ENCODE measurements around the gene REEP5. TPM values are rescaled to one million over a fixed set of nuclear protein-coding genes. Genes with fewer than 3 reads are reported as not detected.

REEP5 gene
- total RNA-seq, 4 donors from 2014 or later, result 169 to 300 (median 231) TPM

DNA sequence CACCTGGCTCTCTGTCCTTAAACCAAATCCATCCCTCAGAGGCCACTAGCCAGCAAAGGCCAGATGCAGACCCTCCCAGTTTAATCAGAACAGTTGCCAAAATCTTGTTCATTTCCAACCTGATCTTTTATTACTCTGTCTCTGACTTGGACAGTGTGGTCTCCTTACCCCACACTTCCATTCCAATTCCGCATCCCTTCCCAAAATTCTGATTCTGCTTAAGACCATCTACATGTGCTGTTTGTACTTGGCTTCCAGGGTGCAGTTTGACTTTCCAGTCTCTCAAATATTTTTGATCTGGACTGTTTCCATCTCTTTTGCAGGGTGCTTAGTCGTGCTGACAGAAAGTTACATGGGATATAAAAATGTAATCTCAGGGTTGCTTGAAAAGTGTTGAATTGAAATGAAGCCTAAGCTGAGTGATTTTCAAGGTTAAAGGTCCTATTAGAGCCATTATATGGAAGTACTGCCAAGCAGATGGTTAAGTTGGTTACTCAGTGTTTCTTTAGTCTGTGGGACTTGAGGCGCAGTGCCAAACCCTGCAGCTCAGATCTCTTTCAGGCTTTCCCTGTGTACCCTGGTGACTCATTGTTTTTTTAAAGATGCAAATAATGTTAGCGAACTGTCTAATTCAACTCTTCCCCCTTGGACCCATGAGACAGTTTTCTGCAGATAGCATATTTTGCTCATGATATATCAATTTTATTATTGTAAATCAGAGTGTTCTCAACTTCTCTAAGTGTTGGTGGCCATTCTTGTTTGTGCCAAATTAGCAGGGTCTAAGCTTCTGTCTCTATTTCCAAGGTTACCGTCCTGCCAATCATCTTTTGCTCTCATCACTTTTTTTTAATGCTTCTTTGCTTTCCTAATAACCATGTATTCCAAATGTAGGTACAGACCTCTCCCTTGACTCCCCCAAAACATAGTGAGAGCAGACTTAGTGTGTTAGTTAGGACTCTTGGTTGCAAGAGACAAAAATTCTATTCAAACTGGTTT is 36.4 kb upstream of the REEP5 start:
- DNase-seq, result peak; percentile 89 to 93
- peaks cover 14 to 25% of the 10 kb centered on the region in 2 donors for H3K4me1 ChIP-seq
- H3K27me3 ChIP-seq, result no peaks in the 10 kb centered on the region
- WGBS, 2 donors, result 33 to 41% methylated on average over 5 of the region's 5 CpGs
- H3K4me3 ChIP-seq (replicated peaks in 1 of 3), result no peak overlapping the region
- TF ChIP-seq, protein P1, sequence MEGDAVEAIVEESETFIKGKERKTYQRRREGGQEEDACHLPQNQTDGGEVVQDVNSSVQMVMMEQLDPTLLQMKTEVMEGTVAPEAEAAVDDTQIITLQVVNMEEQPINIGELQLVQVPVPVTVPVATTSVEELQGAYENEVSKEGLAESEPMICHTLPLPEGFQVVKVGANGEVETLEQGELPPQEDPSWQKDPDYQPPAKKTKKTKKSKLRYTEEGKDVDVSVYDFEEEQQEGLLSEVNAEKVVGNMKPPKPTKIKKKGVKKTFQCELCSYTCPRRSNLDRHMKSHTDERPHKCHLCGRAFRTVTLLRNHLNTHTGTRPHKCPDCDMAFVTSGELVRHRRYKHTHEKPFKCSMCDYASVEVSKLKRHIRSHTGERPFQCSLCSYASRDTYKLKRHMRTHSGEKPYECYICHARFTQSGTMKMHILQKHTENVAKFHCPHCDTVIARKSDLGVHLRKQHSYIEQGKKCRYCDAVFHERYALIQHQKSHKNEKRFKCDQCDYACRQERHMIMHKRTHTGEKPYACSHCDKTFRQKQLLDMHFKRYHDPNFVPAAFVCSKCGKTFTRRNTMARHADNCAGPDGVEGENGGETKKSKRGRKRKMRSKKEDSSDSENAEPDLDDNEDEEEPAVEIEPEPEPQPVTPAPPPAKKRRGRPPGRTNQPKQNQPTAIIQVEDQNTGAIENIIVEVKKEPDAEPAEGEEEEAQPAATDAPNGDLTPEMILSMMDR (IDR thresholded peaks at IDR 0.05), result no peak
- no peak for TF ChIP-seq POLR2A (IDR thresholded peaks at IDR 0.05)
- no peaks in the 10 kb centered on the region for H3K9me3 ChIP-seq
- intact Hi-C loops (cut with DNase I), result no loop called here
- H3K27ac ChIP-seq, result peak overlapping the region; percentile 19 to 36 (median 24)
- no peaks in the 10 kb centered on the region for H3K36me3 ChIP-seq

DNA sequence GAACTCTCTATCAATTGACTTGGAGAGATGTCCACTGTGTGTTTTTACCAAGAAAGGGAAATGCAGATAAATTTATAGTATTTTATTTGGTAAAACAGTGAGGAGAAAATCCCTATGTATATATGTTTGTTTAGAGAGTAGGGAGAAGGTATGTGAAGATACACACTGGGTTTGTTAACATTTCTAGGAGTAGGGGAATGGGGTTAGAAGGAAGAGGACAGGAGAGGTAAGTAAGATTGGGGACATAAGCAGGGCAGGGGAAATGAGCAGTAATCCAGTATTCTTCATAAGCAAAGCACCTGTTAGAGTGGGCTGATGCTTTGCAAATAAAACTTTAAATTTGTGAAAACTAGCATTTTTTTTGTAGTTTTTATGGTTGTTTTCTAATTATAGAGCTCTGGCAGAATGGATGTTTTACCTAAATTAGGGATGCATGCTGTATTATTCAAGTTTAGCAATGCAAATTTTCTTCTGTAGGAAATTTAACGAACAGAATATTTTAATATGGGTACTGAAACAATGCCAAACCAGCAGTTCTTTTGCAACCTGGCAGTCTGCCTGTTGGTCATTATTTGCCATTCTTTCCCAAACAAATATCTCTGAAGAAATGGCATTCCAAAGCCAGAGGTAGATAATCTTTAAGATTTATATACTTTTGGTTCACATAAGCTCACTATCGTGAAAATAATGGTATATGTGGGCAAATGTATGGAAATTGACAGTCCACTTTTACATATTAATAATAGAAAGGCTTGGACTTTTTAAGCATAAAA is 35.2 kb upstream of the REEP5 start:
- Histone ChIP-seq H3K4me3 (replicated peaks in 1 of 3) (no peak overlapping the region), H3K27ac (no peak overlapping the region), H3K4me1 (peaks cover 14 to 25% of the 10 kb centered on the region in 2 donors), H3K36me3 (no peaks in the 10 kb centered on the region), H3K9me3 (no peaks in the 10 kb centered on the region), H3K27me3 (no peaks in the 10 kb centered on the region)
- 64 to 76% methylated on average over 2 of the region's 2 CpGs for WGBS, 2 donors
- no peak for TF ChIP-seq POLR2A (IDR thresholded peaks at IDR 0.05)
- TF ChIP-seq, protein P1 (IDR thresholded peaks at IDR 0.05), result no peak
- intact Hi-C loops (cut with DNase I), result no loop called here
- no peak for DNase-seq

DNA sequence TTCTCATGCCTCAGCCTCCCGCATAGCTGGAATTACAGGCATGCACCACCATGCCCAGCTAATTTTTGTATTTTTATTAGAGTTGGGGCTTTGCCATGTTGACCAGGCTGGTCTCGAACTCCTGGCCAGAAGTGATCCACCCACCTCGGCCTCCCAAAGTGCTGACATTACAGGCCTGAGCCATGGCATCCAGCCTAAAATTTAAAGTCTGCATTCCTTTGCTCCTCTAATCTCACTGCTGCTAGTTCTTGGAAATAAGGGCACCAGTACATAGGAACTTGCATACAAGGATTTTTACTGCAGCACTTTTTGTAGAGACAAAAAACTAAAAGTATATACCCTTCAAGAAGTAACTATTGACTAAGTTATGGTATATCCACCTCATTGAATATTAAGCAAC is 34.6 kb upstream of the REEP5 start:
- Histone ChIP-seq H3K4me3 (replicated peaks in 1 of 3) (no peak overlapping the region), H3K27me3 (no peaks in the 10 kb centered on the region), H3K36me3 (no peaks in the 10 kb centered on the region), H3K27ac (no peak overlapping the region), H3K4me1 (peaks cover 14 to 25% of the 10 kb centered on the region in 2 donors), H3K9me3 (no peaks in the 10 kb centered on the region)
- intact Hi-C loops (cut with DNase I), result no loop called here
- DNase-seq, result no peak
- 82 to 88% methylated on average over 3 of the region's 3 CpGs for WGBS, 2 donors
- TF ChIP-seq POLR2A (IDR thresholded peaks at IDR 0.05), result no peak
- TF ChIP-seq, protein P1 (IDR thresholded peaks at IDR 0.05), result no peak

DNA sequence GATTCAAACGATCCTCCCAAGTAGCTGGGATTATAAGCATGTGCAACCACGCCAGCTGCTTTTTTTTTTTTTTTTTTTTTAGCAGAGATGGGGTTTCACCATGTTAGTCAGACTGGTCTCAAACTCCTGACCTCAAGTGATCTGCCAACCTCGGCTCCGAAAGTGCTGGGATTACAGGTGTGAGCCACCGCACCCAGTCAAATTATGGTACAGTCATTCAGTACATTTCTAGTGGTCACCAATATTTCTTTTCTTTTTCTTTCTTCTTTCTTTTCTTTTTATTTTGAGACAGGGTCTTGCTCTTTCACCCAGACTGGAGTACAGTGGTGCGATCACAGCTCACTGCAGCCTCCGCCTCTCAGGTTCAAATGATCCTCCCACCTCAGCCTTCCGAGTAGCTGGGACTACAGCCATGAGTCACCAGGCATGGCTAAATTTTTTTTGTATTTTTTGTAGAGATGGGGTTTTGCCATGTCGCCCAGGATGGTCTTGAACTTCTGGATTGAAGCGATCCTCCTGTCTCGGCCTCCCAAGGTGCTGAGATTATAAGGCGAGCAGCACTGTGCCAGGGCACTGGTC is 29.2 kb upstream of the REEP5 start:
- no peaks in the 10 kb centered on the region for H3K9me3 ChIP-seq
- H3K4me3 ChIP-seq (replicated peaks in 1 of 3), result no peak overlapping the region
- H3K36me3 ChIP-seq, result no peaks in the 10 kb centered on the region
- intact Hi-C loops (cut with DNase I), result no loop called here
- 93 to 96% methylated on average over 12 of the region's 12 CpGs for WGBS, 2 donors
- no peaks in the 10 kb centered on the region for H3K4me1 ChIP-seq
- H3K27me3 ChIP-seq, result no peaks in the 10 kb centered on the region
- no peak for TF ChIP-seq POLR2A (IDR thresholded peaks at IDR 0.05)
- TF ChIP-seq, protein P1 (IDR thresholded peaks at IDR 0.05), result no peak
- H3K27ac ChIP-seq, result no peak overlapping the region
- no peak for DNase-seq

All from thyroid gland (tissue), 4 donors.